Measurements from ENCODE around the gene ANXA5. TPM values are rescaled to one million over a fixed set of nuclear protein-coding genes. Genes with fewer than 3 reads are reported as not detected.

Gene ANXA5
- total and polyA plus RNA-seq, 4 donors = 71.0 to 131 (median 87.0) TPM

DNA sequence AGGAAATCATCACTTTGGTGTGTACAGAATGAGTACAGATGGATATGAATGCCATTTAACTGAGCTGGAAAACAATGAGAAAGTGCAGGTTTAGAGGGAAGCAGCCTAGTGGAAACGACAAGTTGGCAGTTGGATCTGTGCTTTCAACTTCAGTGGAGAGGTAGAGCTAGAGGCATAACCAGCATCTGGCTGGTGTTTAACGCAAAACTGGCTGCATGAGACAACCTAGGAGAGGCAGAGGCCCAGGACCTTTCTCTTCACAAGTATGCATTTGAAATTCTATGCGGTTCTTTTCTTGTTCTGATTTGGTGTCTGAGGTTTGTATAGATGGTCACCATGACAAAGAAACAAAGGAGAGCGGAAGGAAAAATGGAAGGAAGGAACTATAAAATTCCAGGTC lies 63.1 kb downstream of the ANXA5 start:
- Histone ChIP-seq H3K27me3 (ENCODE audit: control insufficient read depth in 4 of 4, insufficient read depth in 4 of 4, low read length in 3 of 4) (no peaks in the 10 kb centered on the region), H3K36me3 (ENCODE audit: control insufficient read depth in 4 of 4, insufficient read depth in 3 of 4, low read depth in 1 of 4, low read length in 3 of 4) (no peaks in the 10 kb centered on the region), H3K27ac (ENCODE audit: low read depth in 1 of 2, low read length in 2 of 2) (no peak overlapping the region), H3K9ac (ENCODE audit: low read depth in 1 of 2, low read length in 2 of 2) (no peak overlapping the region), H3K9me3 (ENCODE audit: control insufficient read depth in 4 of 4, low read length in 3 of 4) (no peaks in the 10 kb centered on the region), H3K4me1 (ENCODE audit: control insufficient read depth in 4 of 4, insufficient read depth in 4 of 4, low read length in 3 of 4) (no peaks in the 10 kb centered on the region), H3K4me3 (ENCODE audit: low read depth in 1 of 3, low read length in 3 of 3) (no peak overlapping the region)
- WGBS = 64% methylated on average over 4 of the region's 4 CpGs
- no peak for DNase-seq (ENCODE audit: low spot score)
- no peak for TF ChIP-seq SP1 (IDR thresholded peaks at IDR 0.05)
- no peak for TF ChIP-seq HNF4A (conservative IDR thresholded peaks at IDR 0.05)
- TF ChIP-seq HNF4G (IDR thresholded peaks at IDR 0.05) = no peak
- TF ChIP-seq EGR1 (IDR thresholded peaks at IDR 0.05; ENCODE audit: low read depth in 2 of 2) = no peak
- TF ChIP-seq CTCF (IDR thresholded peaks at IDR 0.05; ENCODE audit: low read depth, low read length, missing input control) = no peak
- no peak for TF ChIP-seq RAD21 (IDR thresholded peaks at IDR 0.05)
- no peak for TF ChIP-seq GABPA (IDR thresholded peaks at IDR 0.05 in 1 of 2, conservative IDR thresholded peaks at IDR 0.05 in 1 of 2)
- no peak for TF ChIP-seq FOXA2 (IDR thresholded peaks at IDR 0.05)
- TF ChIP-seq, protein P1, sequence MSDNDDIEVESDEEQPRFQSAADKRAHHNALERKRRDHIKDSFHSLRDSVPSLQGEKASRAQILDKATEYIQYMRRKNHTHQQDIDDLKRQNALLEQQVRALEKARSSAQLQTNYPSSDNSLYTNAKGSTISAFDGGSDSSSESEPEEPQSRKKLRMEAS (IDR thresholded peaks at IDR 0.05) = no peak
- TF ChIP-seq FOXA1 (IDR thresholded peaks at IDR 0.05) = no peak
- TF ChIP-seq YY1 (IDR thresholded peaks at IDR 0.05) = no peak
- TF ChIP-seq RXRA (IDR thresholded peaks at IDR 0.05) = no peak
- TF ChIP-seq REST (IDR thresholded peaks at IDR 0.05) = no peak
- TF ChIP-seq JUND (IDR thresholded peaks at IDR 0.05) = no peak

DNA sequence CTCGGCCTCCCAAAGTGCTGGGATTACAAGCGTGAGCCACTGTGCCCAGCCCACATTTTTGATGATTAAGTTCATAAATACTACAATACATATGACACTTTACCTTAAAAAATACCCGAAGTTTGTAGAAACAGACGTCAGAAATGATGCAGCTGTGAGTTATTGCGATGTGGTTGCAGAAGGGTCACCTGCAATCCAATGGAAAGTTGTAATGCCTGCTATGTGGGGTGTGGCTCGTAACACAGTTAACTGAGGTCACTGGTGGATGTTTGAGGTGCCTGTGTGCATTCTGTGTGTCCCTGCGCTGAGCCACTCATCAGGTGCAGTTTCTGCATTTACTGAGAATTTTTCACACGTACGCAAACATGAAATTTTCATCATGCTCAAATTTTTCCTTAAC lies 64.1 kb downstream of the ANXA5 start:
- 87% methylated on average over 9 of the region's 9 CpGs for WGBS
- no peaks in the 10 kb centered on the region for H3K27me3 ChIP-seq (ENCODE audit: control insufficient read depth in 4 of 4, insufficient read depth in 4 of 4, low read length in 3 of 4)

More for the DNA sequence above, 64.1 kb downstream of the ANXA5 start:
- Histone ChIP-seq H3K27ac (ENCODE audit: low read depth in 1 of 2, low read length in 2 of 2) (no peak overlapping the region), H3K9ac (ENCODE audit: low read depth in 1 of 2, low read length in 2 of 2) (no peak overlapping the region), H3K4me1 (ENCODE audit: control insufficient read depth in 4 of 4, insufficient read depth in 4 of 4, low read length in 3 of 4) (no peaks in the 10 kb centered on the region), H3K9me3 (ENCODE audit: control insufficient read depth in 4 of 4, low read length in 3 of 4) (no peaks in the 10 kb centered on the region), H3K4me3 (ENCODE audit: low read depth in 1 of 3, low read length in 3 of 3) (no peak overlapping the region), H3K36me3 (ENCODE audit: control insufficient read depth in 4 of 4, insufficient read depth in 3 of 4, low read depth in 1 of 4, low read length in 3 of 4) (no peaks in the 10 kb centered on the region)
- TF ChIP-seq ZBTB33 (IDR thresholded peaks at IDR 0.05) = no peak
- DNase-seq (ENCODE audit: low spot score) = no peak

Other genes starting within 250 kb of the ANXA5 start
- not detected for gene SMIM43, start 68.2 kb upstream of the ANXA5 start, total RNA-seq
- not detected for gene SMIM43, start 68.2 kb upstream of the ANXA5 start, polyA plus RNA-seq
- gene EXOSC9, start 104.3 kb upstream of the ANXA5 start, total RNA-seq = 10 to 100 TPM; 11.6 to 20.0 TPM
- 1 to 10 TPM; 5.3 to 8.4 TPM for gene EXOSC9, start 104.3 kb upstream of the ANXA5 start, polyA plus RNA-seq
- 10 to 100 TPM in 1 of 2 donors, under 1 TPM in 1; 0.33 to 81.4 TPM for gene CCNA2, start 126.9 kb upstream of the ANXA5 start, total RNA-seq
- gene CCNA2, start 126.9 kb upstream of the ANXA5 start, polyA plus RNA-seq = 1 to 10 TPM in 1 of 2 donors, under 1 TPM in 1; 0.76 to 4.0 TPM
- 1 to 10 TPM; 4.2 to 8.4 TPM for gene BBS7, start 173.5 kb upstream of the ANXA5 start, total RNA-seq
- 1 to 10 TPM; 1.8 to 1.9 TPM for gene BBS7, start 173.5 kb upstream of the ANXA5 start, polyA plus RNA-seq